ENCODE data around the gene NEGR1.

DNA sequence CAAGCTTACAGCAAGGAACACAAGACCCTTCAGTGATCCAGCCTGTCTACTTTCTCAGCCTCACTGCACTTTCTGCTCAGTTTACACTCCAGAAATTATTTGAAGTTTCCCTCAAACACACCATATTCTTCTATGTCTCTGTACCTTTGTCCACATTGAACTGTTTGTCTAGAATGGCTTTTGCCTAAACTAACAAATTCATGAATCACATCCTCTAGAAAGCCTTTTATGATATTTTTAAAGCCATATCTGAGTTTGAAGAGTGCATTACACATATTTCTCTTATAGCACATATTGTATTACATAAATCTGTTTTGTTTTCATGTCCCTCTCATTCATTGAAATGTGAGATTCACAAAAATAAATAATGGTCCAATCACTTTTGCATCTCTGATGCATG, 755.5 kb downstream of the NEGR1 start:
- no peak for TF ChIP-seq EGR1 (IDR thresholded peaks at IDR 0.05; ENCODE audit: low read depth in 2 of 2)
- TF ChIP-seq CTCF (IDR thresholded peaks at IDR 0.05; ENCODE audit: low read depth, low read length, missing input control), result no peak
- TF ChIP-seq JUND (IDR thresholded peaks at IDR 0.05), result no peak
- TF ChIP-seq MAX (IDR thresholded peaks at IDR 0.05), result no peak
- no peak for TF ChIP-seq ATF3 (IDR thresholded peaks at IDR 0.05)
- no peak for TF ChIP-seq SP1 (IDR thresholded peaks at IDR 0.05)
- TF ChIP-seq TAF1 (conservative IDR thresholded peaks at IDR 0.05), result no peak
- no peak for TF ChIP-seq ZBTB33 (IDR thresholded peaks at IDR 0.05)
- TF ChIP-seq RAD21 (IDR thresholded peaks at IDR 0.05), result no peak
- TF ChIP-seq REST (IDR thresholded peaks at IDR 0.05), result no peak
- TF ChIP-seq YY1 (IDR thresholded peaks at IDR 0.05), result no peak
- TF ChIP-seq NR2F2 (IDR thresholded peaks at IDR 0.05), result no peak
- TF ChIP-seq FOXA1 (IDR thresholded peaks at IDR 0.05), result no peak
